ENCODE data around the gene POLE4. TPM values are rescaled to one million over a fixed set of nuclear protein-coding genes. Genes with fewer than 3 reads are reported as not detected.

The POLE4 gene
- total RNA-seq, 1 experiment from 2014 or later, result 34.4 TPM

DNA sequence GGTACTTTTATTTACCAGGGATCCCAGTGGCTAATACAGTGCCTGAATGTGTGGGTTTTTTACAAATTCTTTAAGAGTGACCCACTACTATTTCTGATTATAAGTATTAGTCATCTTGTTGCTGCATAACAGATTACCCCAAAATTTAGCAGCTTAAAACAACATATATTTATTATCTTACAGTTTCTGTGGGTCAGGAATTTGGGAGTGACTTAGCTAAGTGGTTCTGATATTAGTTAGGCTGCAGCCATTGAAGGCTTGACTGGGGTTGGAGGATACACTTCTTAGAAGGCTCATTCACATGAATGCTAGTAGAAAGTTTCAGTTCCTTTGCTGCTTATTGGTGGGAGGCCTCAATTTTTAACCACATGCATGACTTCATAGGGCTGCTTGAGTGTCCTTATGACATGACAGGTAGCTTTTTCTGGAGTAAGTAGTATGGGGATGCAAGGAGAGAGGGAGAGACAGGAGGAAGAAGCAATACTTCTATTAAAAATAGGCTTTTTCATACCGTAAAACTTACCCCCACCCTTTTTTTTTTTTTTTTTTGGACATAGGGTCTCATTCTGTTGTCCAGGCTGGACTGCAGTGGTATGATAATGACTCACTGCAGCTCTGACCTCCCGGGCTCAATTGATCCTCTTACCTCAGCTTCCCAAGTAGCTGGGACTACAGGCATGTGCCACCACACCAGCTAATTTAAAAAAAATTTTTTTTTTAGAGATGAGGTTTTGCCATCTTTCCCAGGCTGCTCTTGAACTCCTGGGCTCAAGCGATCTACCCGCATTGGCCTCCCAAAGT, 13.3 kb upstream of the POLE4 start:
- Histone ChIP-seq H3K18ac (ENCODE audit: insufficient read length, low read depth, low read length) (no peak overlapping the region), H3K23ac (ENCODE audit: insufficient read length, low read depth, low read length) (no peak overlapping the region), H3K4ac (ENCODE audit: low read depth, low read length) (no peak overlapping the region), H4K20me1 (ENCODE audit: control insufficient read depth, insufficient read depth, insufficient read length) (no peaks in the 10 kb centered on the region), H4K8ac (replicated peaks; ENCODE audit: insufficient read length, low read depth, low read length) (no peak overlapping the region), H2BK5ac (ENCODE audit: insufficient read length, low read length) (no peak overlapping the region), H2BK12ac (ENCODE audit: insufficient read length, low read depth, low read length) (no peak overlapping the region), H4K91ac (ENCODE audit: insufficient read length, low read depth, low read length) (no peak overlapping the region), H2BK15ac (ENCODE audit: low read depth, low read length) (no peak overlapping the region), H3K23me2 (ENCODE audit: insufficient read length, low read depth, low read length, poor library complexity, severe bottlenecking) (no peaks in the 10 kb centered on the region), H3K27me3 (ENCODE audit: insufficient read depth, low read length) (no peaks in the 10 kb centered on the region), H4K5ac (ENCODE audit: insufficient read length, low read depth, low read length) (no peak overlapping the region), H3K27ac (ENCODE audit: insufficient read length, low read depth, low read length) (no peak overlapping the region), H3K4me1 (ENCODE audit: insufficient read depth, low read length) (0 out of 2 replicates have a peak, but pooled peaks cover 2% of the 10 kb centered on the region), H3K9me3 (ENCODE audit: control insufficient read depth, low read depth, low read length) (no peaks in the 10 kb centered on the region), H3K56ac (ENCODE audit: insufficient read length, low read depth, low read length) (no peak overlapping the region), H2AK5ac (ENCODE audit: insufficient read length, low read length) (no peak overlapping the region), H2AFZ (ENCODE audit: low read length) (no peak overlapping the region), H3K79me2 (ENCODE audit: insufficient read depth, low read length) (no peaks in the 10 kb centered on the region), H3K79me1 (ENCODE audit: insufficient read depth, low read depth, low read length, poor library complexity, severe bottlenecking) (no peaks in the 10 kb centered on the region), H3K9ac (ENCODE audit: extremely low read depth, insufficient read length, low read length) (no peak overlapping the region), H2BK120ac (ENCODE audit: low read depth, low read length, poor library complexity, severe bottlenecking) (no peak overlapping the region), H3T11ph (ENCODE audit: low read length) (no peak overlapping the region), H2BK20ac (ENCODE audit: low read depth, low read length, poor library complexity, severe bottlenecking) (no peak overlapping the region), H3K14ac (ENCODE audit: insufficient read depth, low read length) (no peak overlapping the region), H3K4me2 (ENCODE audit: insufficient read depth, insufficient read length, low read length) (no peak overlapping the region)
- Mint-ChIP-seq H3K4me3 (no peak overlapping the region), H3K27ac (no peak overlapping the region), H3K27me3 (ENCODE audit: low read depth) (peaks cover 4% of the 10 kb centered on the region; the same call in 1 of the 2 replicates), H3K36me3 (ENCODE audit: insufficient read depth in 1 of 3, low read depth in 3 of 3) (peaks cover 5 to 21% (median 8%) of the 10 kb centered on the region in 3 experiments), H3K9me3 (peaks cover 5 to 13% of the 10 kb centered on the region in 2 experiments), H3K4me1 (peaks cover 2 to 12% of the 10 kb centered on the region in 2 experiments; a peak in 3 of 4 replicates)
- no CpG with 5 or more reads among the region's 4 CpGs for WGBS (ENCODE audit: extremely low coverage, insufficient read length, low lambda C conversion rate)
- no peak for DNase-seq
- TF ChIP-seq, protein P1, sequence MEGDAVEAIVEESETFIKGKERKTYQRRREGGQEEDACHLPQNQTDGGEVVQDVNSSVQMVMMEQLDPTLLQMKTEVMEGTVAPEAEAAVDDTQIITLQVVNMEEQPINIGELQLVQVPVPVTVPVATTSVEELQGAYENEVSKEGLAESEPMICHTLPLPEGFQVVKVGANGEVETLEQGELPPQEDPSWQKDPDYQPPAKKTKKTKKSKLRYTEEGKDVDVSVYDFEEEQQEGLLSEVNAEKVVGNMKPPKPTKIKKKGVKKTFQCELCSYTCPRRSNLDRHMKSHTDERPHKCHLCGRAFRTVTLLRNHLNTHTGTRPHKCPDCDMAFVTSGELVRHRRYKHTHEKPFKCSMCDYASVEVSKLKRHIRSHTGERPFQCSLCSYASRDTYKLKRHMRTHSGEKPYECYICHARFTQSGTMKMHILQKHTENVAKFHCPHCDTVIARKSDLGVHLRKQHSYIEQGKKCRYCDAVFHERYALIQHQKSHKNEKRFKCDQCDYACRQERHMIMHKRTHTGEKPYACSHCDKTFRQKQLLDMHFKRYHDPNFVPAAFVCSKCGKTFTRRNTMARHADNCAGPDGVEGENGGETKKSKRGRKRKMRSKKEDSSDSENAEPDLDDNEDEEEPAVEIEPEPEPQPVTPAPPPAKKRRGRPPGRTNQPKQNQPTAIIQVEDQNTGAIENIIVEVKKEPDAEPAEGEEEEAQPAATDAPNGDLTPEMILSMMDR (conservative IDR thresholded peaks at IDR 0.05), result no peak

Measured in H9 (cell line).